Transverse colon (tissue), 4 donors: ENCODE results near the gene PHACTR3. TPM values are rescaled to one million over a fixed set of nuclear protein-coding genes. Genes with fewer than 3 reads are reported as not detected.

Experiments
- DNase-seq: peaks from one replicate; pipeline ENCODE4 v3.0.0-alpha.2; 2019
- H3K27ac ChIP-seq, 4 donors: fragments of 200-600 bp; sonication (generic); 2 replicates each; pipeline ENCODE4 v1.5.1; 2016 to 2018; ENCODE audit warnings: inconsistent platforms in 4 of 4
- H3K27me3 ChIP-seq: fragments of 200-600 bp; sonication (generic); 2 replicates; pipeline ENCODE4 v1.5.1; 2017; ENCODE audit warnings: inconsistent platforms
- H3K36me3 ChIP-seq, 4 donors: fragments of 200-600 bp; sonication (generic); 2 replicates each; pipeline ENCODE4 v1.5.1; 2017 to 2019; ENCODE audit warnings: inconsistent platforms in 4 of 4
- H3K4me1 ChIP-seq, 4 donors: fragments of 200-600 bp; sonication (generic); 2 replicates each; pipeline ENCODE4 v1.5.1; 2017 to 2020; ENCODE audit warnings: inconsistent platforms in 4 of 4
- H3K4me3 ChIP-seq, 4 donors: fragments of 200-600 bp; sonication (generic); 1 replicate in 1 of 4; 2 replicates in 3 of 4; pipeline versions ENCODE4 v1.5.1 to v1.6.1; 2017 to 2019; ENCODE audit warnings: inconsistent platforms in 4 of 4
- H3K9me3 ChIP-seq, 2 donors: fragments of 200-600 bp; sonication (generic); 2 replicates each; pipeline ENCODE4 v1.5.1; 2017 to 2019; ENCODE audit warnings: inconsistent platforms in 2 of 2
- CTCF ChIP-seq, 5 experiments: fragments of 200-600 bp in 3 of 5; fragments of 450-650 bp in 2 of 5; sonication (generic) in 3 of 5; IDR thresholded peaks; 1 replicate in 2 of 5; 2 replicates in 3 of 5; pipeline ENCODE4 v1.5.1; 2016 to 2017; ENCODE audit warnings: antibody characterized with exemption in 5 of 5, inconsistent platforms in 3 of 5, mild to moderate bottlenecking in 2 of 5, moderate library complexity in 1 of 5
- EP300 ChIP-seq: sonication (generic); formaldehyde crosslinking; IDR thresholded peaks from one replicate; pipeline ENCODE4 v1.6.1; 2017; ENCODE audit warnings: antibody characterized with exemption, low read depth
- POLR2A ChIP-seq: fragments of 450-650 bp; IDR thresholded peaks from one replicate; pipeline ENCODE4 v1.6.1; 2016; ENCODE audit warnings: antibody characterized with exemption, mild to moderate bottlenecking, moderate library complexity
- POLR2AphosphoS5 ChIP-seq, 3 donors: sonication (generic); formaldehyde crosslinking; IDR thresholded peaks; one replicate each; pipeline ENCODE4 v1.6.1; 2016; ENCODE audit warnings: antibody characterized with exemption in 3 of 3
- WGBS, 2 donors: methylation state at CpG; one replicate each; pipeline ENCODE4 v1.1.5; 2018; ENCODE audit warnings: low coverage in 1 of 2; 5-methylcytosine and 5-hydroxymethylcytosine counted together
- in situ Hi-C, 4 donors: fragments of 200-750 bp; cut with MboI; loops; one replicate each; pipeline versions ENCODE4 v1.15.0 to v1.15.1; 2017; ENCODE audit warnings: low sequenced_read_pairs in 3 of 4, low pct_ligation_motif_present in 1 of 4, low pct_unique_long_range_greater_than_20kb in 1 of 4
- intact Hi-C: fragments of 100-400 bp; cut with DNase I; formaldehyde crosslinking; loops from one replicate; pipeline ENCODE4 v1.15.1; 2023; ENCODE audit warnings: low total_unique reads
- total RNA-seq, 4 donors: library from RNA; depleted of rRNA; stranded (reverse); fragments of >200 nt; gene quantifications; one replicate each; pipeline ENCODE4 v1.1.0, GENCODE V29; 2016

Gene PHACTR3
- total RNA-seq, 4 donors from 2014 or later, result 1.6 to 7.1 (median 5.6) TPM

GRCh38 chr20:59577809-59578435 lies 26.4 kb upstream of the PHACTR3 start:
- H3K27ac ChIP-seq, result no peak overlapping the region
- no peaks in the 10 kb centered on the region for H3K4me1 ChIP-seq
- TF ChIP-seq CTCF (IDR thresholded peaks at IDR 0.05), result no peak
- TF ChIP-seq POLR2A, result no peak
- no peak for TF ChIP-seq EP300
- no peak for TF ChIP-seq POLR2AphosphoS5 (IDR thresholded peaks at IDR 0.05)
- no peaks in the 10 kb centered on the region for H3K9me3 ChIP-seq
- intact Hi-C loops, result no loop called here
- no peak for DNase-seq
- H3K27me3 ChIP-seq, result peaks cover 48% of the 10 kb centered on the region
- H3K4me3 ChIP-seq, result peak overlapping the region in 1 of 4 donors; percentile 10
- no peaks in the 10 kb centered on the region for H3K36me3 ChIP-seq
- WGBS, 2 donors, result 59% methylated on average over 17 of the region's 18 CpGs; no CpG with 5 or more reads in 1 of the 2 donors
- in situ Hi-C loops, result loop anchor here in 2 of 4 donors (10.0 to 25.0 kb wide), 2 partner anchors 177 to 184 kb away; no protein-coding TSS in a partner anchor

GRCh38 chr20:59578436-59579403 lies 25.6 kb upstream of the PHACTR3 start:
- no peak for DNase-seq
- no peaks in the 10 kb centered on the region for H3K36me3 ChIP-seq
- 76 to 90% methylated on average over 2 to 18 of the region's 18 CpGs for WGBS, 2 donors
- H3K9me3 ChIP-seq, result no peaks in the 10 kb centered on the region
- peaks cover 48% of the 10 kb centered on the region for H3K27me3 ChIP-seq
- no peak overlapping the region for H3K4me3 ChIP-seq
- no peak overlapping the region for H3K27ac ChIP-seq
- in situ Hi-C loops (loop anchor here in 2 of 4 donors (10.0 to 25.0 kb wide), 2 partner anchors 176 to 184 kb away; no protein-coding TSS in a partner anchor), intact Hi-C loops (no loop called here)
- H3K4me1 ChIP-seq, result no peaks in the 10 kb centered on the region
- TF ChIP-seq CTCF (IDR thresholded peaks at IDR 0.05), result no peak
- TF ChIP-seq EP300, result no peak
- TF ChIP-seq POLR2AphosphoS5 (IDR thresholded peaks at IDR 0.05), result no peak
- TF ChIP-seq POLR2A, result no peak

GRCh38 chr20:59579404-59580145 lies 24.8 kb upstream of the PHACTR3 start:
- TF ChIP-seq EP300 (no peak), CTCF (IDR thresholded peaks at IDR 0.05) (no peak), POLR2A (no peak), POLR2AphosphoS5 (IDR thresholded peaks at IDR 0.05) (no peak)
- Histone ChIP-seq H3K4me1 (no peaks in the 10 kb centered on the region), H3K9me3 (no peaks in the 10 kb centered on the region), H3K4me3 (no peak overlapping the region), H3K27ac (no peak overlapping the region), H3K36me3 (no peaks in the 10 kb centered on the region), H3K27me3 (peaks cover 48% of the 10 kb centered on the region)
- in situ Hi-C loops (loop anchor here in 2 of 4 donors (10.0 to 25.0 kb wide), 2 partner anchors 175 to 183 kb away; no protein-coding TSS in a partner anchor), intact Hi-C loops (loop anchor here (1.0 kb wide), 1 partner anchor 49 kb away; no protein-coding TSS in a partner anchor)
- WGBS, 2 donors, result 69% methylated on average over 12 of the region's 12 CpGs; no CpG with 5 or more reads in 1 of the 2 donors
- DNase-seq, result no peak
